IPS-20b (cell line): ENCODE results near the gene ELK3.

Experiments used
- H3K27ac ChIP-seq: one replicate; pipeline ENCODE4 v1.5.1; 2013; ENCODE audit warnings: low read length
- H3K27me3 ChIP-seq: 2 replicates; pipeline ENCODE4 v1.6.1; 2013; ENCODE audit warnings: mild to moderate bottlenecking, low read length, inconsistent platforms; ENCODE audit not compliant: insufficient read depth
- H3K36me3 ChIP-seq: 2 replicates; pipeline ENCODE4 v1.6.1; 2013; ENCODE audit warnings: low read depth, mild to moderate bottlenecking, inconsistent platforms, low read length, moderate library complexity; ENCODE audit not compliant: insufficient read depth
- H3K4me1 ChIP-seq: 2 replicates; pipeline ENCODE4 v1.6.1; 2013; ENCODE audit warnings: mild to moderate bottlenecking, control low read depth, inconsistent platforms, low read length, moderate library complexity; ENCODE audit not compliant: insufficient read depth
- H3K4me3 ChIP-seq: 2 replicates; pipeline ENCODE4 v1.5.1; 2013; ENCODE audit warnings: mild to moderate bottlenecking, low read length, inconsistent platforms
- H3K9ac ChIP-seq: 2 replicates; pipeline ENCODE4 v1.6.1; 2013; ENCODE audit warnings: low read depth, mild to moderate bottlenecking, inconsistent platforms, low read length, moderate library complexity
- H3K9me3 ChIP-seq: 2 replicates; pipeline ENCODE4 v1.6.1; 2013; ENCODE audit warnings: mild to moderate bottlenecking, low read depth, low read length, inconsistent platforms; ENCODE audit not compliant: insufficient read depth

Gene ELK3

GRCh38 chr12:96249196-96250118 is 55.3 kb downstream of the ELK3 start:
- no peak overlapping the region for H3K4me3 ChIP-seq
- no peak overlapping the region for H3K9ac ChIP-seq
- H3K27me3 ChIP-seq: no peaks in the 10 kb centered on the region
- no peaks in the 10 kb centered on the region for H3K4me1 ChIP-seq
- H3K36me3 ChIP-seq: peaks cover 6% of the 10 kb centered on the region
- H3K27ac ChIP-seq: no peak overlapping the region
- H3K9me3 ChIP-seq: no peaks in the 10 kb centered on the region

GRCh38 chr12:96250119-96250685 is 56.0 kb downstream of the ELK3 start:
- H3K36me3 ChIP-seq: peaks cover 6% of the 10 kb centered on the region
- no peaks in the 10 kb centered on the region for H3K27me3 ChIP-seq
- H3K4me3 ChIP-seq: no peak overlapping the region
- H3K4me1 ChIP-seq: no peaks in the 10 kb centered on the region
- H3K9me3 ChIP-seq: no peaks in the 10 kb centered on the region
- no peak overlapping the region for H3K27ac ChIP-seq
- no peak overlapping the region for H3K9ac ChIP-seq

GRCh38 chr12:96255077-96255476 is 60.9 kb downstream of the ELK3 start:
- no peaks in the 10 kb centered on the region for H3K9me3 ChIP-seq
- H3K27ac ChIP-seq: no peak overlapping the region
- no peak overlapping the region for H3K4me3 ChIP-seq
- H3K27me3 ChIP-seq: no peaks in the 10 kb centered on the region
- no peak overlapping the region for H3K9ac ChIP-seq
- peaks cover 16% of the 10 kb centered on the region; the same call in 1 of the 2 replicates for H3K4me1 ChIP-seq
- H3K36me3 ChIP-seq: no peaks in the 10 kb centered on the region; the same call in 1 of the 2 replicates

GRCh38 chr12:96256672-96257361 is 62.6 kb downstream of the ELK3 start:
- Histone ChIP-seq H3K27ac (no peak overlapping the region), H3K9me3 (no peaks in the 10 kb centered on the region), H3K4me3 (no peak overlapping the region), H3K36me3 (peaks cover 7% of the 10 kb centered on the region), H3K4me1 (peaks cover 18% of the 10 kb centered on the region; the same call in 1 of the 2 replicates), H3K27me3 (no peaks in the 10 kb centered on the region), H3K9ac (no peak overlapping the region)

- Histone ChIP-seq H3K9ac (no peak overlapping the region), H3K36me3 (peaks cover 7% of the 10 kb centered on the region), H3K27me3 (no peaks in the 10 kb centered on the region), H3K4me3 (no peak overlapping the region), H3K4me1 (peaks cover 18% of the 10 kb centered on the region; the same call in 1 of the 2 replicates), H3K27ac (no peak overlapping the region), H3K9me3 (no peaks in the 10 kb centered on the region)
These were observed 63.5 kb downstream of the ELK3 start for GRCh38 chr12:96257550-96258103.

GRCh38 chr12:96258104-96258961 is 64.2 kb downstream of the ELK3 start:
- H3K27me3 ChIP-seq: no peaks in the 10 kb centered on the region
- peaks cover 7% of the 10 kb centered on the region for H3K36me3 ChIP-seq
- no peak overlapping the region for H3K4me3 ChIP-seq
- no peaks in the 10 kb centered on the region for H3K9me3 ChIP-seq
- H3K27ac ChIP-seq: no peak overlapping the region
- peaks cover 18% of the 10 kb centered on the region; the same call in 1 of the 2 replicates for H3K4me1 ChIP-seq
- H3K9ac ChIP-seq: no peak overlapping the region

- H3K9ac ChIP-seq: no peak overlapping the region
- peaks cover 7% of the 10 kb centered on the region for H3K36me3 ChIP-seq
- no peak overlapping the region for H3K4me3 ChIP-seq
- H3K9me3 ChIP-seq: no peaks in the 10 kb centered on the region
- peaks cover 18% of the 10 kb centered on the region; the same call in 1 of the 2 replicates for H3K4me1 ChIP-seq
- no peak overlapping the region for H3K27ac ChIP-seq
- H3K27me3 ChIP-seq: no peaks in the 10 kb centered on the region
These were observed 66.1 kb downstream of the ELK3 start for GRCh38 chr12:96260231-96260630.

- H3K36me3 ChIP-seq: peaks cover 7% of the 10 kb centered on the region
- no peak overlapping the region for H3K4me3 ChIP-seq
- no peaks in the 10 kb centered on the region for H3K27me3 ChIP-seq
- H3K27ac ChIP-seq: no peak overlapping the region
- peaks cover 18% of the 10 kb centered on the region; the same call in 1 of the 2 replicates for H3K4me1 ChIP-seq
- H3K9me3 ChIP-seq: no peaks in the 10 kb centered on the region
- no peak overlapping the region for H3K9ac ChIP-seq
These were observed 66.5 kb downstream of the ELK3 start for GRCh38 chr12:96260644-96261043.

- Histone ChIP-seq H3K9ac (no peak overlapping the region), H3K27me3 (no peaks in the 10 kb centered on the region), H3K27ac (no peak overlapping the region), H3K36me3 (peaks cover 7% of the 10 kb centered on the region), H3K4me3 (no peak overlapping the region), H3K9me3 (no peaks in the 10 kb centered on the region), H3K4me1 (peaks cover 18% of the 10 kb centered on the region; the same call in 1 of the 2 replicates)
These were observed 67.4 kb downstream of the ELK3 start for GRCh38 chr12:96261557-96261956.

- H3K4me1 ChIP-seq: peaks cover 9% of the 10 kb centered on the region; the same call in 1 of the 2 replicates
- no peak overlapping the region for H3K27ac ChIP-seq
- peaks cover 13% of the 10 kb centered on the region for H3K36me3 ChIP-seq
These were observed 69.3 kb downstream of the ELK3 start for GRCh38 chr12:96263449-96263902.

More at GRCh38 chr12:96263449-96263902, 69.3 kb downstream of the ELK3 start:
- Histone ChIP-seq H3K27me3 (no peaks in the 10 kb centered on the region), H3K4me3 (no peak overlapping the region), H3K9me3 (no peaks in the 10 kb centered on the region), H3K9ac (no peak overlapping the region)
